NCI-H510A (cell line): ENCODE measurements around the gene ENTREP3.
"Not testable (repeated sequence)": the region's sequence is repeated elsewhere in the genome, so short reads cannot be mapped to it uniquely, and the experiment has no call there.

Experiments used
- DNase-seq: peaks from one replicate; lab custom pipeline; 2025; lab: John Stamatoyannopoulos, UW

The ENTREP3 gene

GRCh38 chr1:155223047-155223446 is 32.2 kb downstream of the ENTREP3 start:
- DNase-seq: no peak

- DNase-seq: not testable (repeated sequence)
Observed at GRCh38 chr1:155220211-155220965, 34.9 kb downstream of the ENTREP3 start.

GRCh38 chr1:155219592-155220031 is 35.7 kb downstream of the ENTREP3 start:
- no peak for DNase-seq

DNA sequence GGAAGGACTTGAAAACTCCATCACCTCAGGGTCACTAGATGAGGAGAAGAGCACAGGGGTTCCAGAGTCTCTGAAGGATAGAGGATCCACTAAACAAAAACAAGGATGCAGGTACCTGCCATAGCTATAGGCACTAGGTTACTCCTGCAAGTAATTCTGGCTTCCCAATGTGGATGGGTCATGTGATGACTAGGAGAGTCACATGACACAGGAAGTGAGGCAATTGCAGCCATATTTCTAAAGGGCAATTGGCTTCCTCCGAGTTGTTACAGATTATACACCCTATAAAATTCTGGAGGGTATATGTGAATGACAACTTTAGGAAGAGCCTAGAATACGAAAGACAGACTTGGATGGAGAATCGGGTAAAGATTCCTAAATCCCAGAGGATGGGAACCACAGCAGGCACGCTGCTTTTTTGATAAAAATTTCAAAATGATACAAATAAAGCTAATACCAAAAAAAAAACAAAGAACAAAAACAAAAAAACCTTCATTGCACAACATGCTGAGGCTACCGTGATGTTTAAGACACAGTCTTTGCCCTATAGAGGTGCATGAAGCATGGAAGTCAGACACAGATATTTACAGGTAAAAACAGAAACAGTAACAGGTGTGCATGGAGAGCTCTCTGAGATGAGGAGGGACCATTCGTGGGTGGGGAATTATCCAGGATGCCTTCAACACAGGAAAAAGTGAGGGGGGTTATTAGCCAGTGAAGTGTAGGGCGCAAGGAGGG is 36.3 kb downstream of the ENTREP3 start:
- DNase-seq: peak; percentile 41

GRCh38 chr1:155214702-155215101 is 40.6 kb downstream of the ENTREP3 start:
- not testable (repeated sequence) for DNase-seq

DNA sequence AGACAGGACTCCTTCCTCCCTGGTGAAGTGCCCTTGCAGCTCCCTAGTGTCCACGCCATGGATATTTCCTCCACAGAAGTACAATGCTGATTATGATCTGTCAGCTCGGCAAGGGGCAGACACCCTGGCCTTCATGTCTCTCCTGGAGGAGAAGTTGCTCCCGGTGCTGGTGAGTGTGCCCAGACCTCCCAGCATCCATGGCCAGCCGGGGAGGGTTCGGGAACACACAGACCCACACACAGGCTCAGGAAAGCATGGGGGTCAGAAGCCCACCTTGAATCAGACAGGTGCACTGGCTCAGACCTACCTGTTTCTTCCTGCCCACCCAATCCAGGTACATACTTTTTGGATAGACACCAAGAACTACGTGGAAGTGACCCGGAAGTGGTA is 43.2 kb downstream of the ENTREP3 start:
- not testable (repeated sequence) for DNase-seq

- not testable (repeated sequence) for DNase-seq
Observed at GRCh38 chr1:155211381-155212050, 43.8 kb downstream of the ENTREP3 start.

DNA sequence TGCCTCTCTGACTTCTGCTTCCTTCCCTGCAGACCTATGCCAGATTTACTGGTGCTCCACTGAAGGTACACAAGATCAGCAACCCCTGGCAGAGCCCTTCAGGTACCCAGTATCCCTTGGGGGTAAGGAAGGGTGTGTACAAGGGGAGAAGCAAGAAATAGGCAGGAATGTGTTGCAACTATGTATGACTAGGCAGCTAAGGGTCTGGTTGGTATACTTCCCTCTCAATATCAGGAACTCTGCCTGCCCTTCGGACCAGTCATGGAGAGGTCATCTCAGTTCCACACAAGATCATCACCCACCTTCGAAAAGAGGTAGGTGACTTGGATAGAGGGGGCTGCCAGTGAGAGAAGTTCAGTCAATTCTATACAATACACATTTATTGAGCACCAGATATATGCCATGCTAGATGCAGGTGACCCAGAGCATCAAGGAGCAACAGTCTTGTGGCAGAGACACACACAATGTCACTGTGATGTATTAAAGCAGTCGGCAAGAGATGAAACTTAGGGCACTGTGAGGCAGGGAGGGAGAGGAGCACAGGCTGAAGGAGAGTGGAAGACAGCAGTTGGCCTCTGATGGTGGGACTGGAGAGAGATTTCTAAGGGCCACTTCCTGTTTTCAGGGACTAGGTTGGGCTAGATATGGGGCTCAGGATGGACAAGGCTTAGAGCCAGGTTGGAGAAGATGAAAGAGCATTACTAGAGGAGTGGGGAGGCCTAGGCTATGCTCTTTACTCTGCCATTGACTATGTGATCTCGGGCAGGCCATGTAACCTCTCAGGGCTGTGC is 44.8 kb downstream of the ENTREP3 start:
- no peak for DNase-seq

DNA sequence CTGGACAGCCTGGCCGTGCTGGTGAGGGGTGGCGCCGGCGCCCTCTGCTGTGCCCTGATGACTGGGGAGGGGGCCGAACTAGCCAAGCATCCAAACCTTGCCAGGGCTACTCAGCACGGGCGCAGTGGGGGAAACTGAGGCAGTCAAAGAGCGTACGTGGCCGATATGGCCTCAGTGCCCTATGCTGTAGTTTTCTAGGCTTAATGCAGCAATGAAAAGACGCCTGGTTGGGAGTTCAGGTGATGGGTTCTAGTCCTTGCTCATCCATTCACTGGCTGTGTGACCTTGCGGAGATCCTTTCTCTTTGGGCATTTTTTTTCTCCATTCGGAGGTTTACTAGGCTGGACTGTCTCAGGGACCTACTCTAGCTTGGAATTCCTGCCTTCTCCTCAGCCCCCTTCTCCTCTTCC is 46.0 kb downstream of the ENTREP3 start:
- no peak for DNase-seq

DNA sequence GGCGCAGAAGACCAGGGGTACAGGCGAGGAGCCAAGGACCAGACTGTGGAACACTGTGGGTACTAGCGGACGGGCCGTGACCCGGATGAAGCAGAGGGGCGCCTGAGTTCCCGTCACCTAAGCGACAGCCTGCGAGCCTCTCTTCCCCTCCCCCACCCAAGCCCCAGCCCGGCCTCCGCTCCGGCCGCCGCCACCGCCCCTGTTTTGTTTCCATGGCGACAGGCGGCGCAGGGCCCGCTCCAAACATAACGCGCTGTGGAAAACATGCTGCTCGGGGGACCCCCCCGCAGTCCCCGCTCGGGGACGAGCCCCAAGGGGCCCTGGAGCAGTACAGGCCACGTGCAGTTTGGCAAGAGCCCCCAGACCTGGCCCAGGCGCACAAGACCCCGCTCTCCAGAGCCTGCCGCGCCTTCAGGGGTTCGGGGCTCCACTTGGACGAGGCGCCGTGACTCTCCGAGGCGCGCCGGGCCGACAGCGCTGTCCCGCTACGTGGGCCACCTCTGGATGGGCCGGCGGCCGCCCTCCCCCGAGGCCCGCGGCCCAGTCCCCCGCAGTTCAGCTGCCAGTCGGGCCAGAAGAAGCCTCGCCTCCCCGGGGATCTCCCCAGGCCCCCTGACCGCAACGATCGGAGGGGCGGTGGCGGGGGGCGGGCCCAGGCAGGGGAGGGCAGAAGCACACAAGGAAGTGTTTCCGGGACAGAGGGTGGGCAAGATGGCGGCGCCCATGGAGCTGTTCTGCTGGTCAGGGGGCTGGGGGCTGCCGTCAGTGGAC is 46.6 kb downstream of the ENTREP3 start, which contains the start of gene MTX1:
TSS of gene MTX1 (plus strand) at position 155 of the 771 bp plus-strand sequence. CDS start at position 265, 110 bp downstream.
- DNase-seq: peak; percentile 84

GRCh38 chr1:155207806-155208540 is 47.3 kb downstream of the ENTREP3 start, which contains the start of gene THBS3:
TSS of gene THBS3 (minus strand) at chr1:155207897. CDS start at chr1:155207876, 21 bp downstream.
- DNase-seq: no peak

- DNase-seq: peak; percentile 58
Observed at GRCh38 chr1:155206891-155207805, 48.1 kb downstream of the ENTREP3 start.

- DNase-seq: no peak
Observed at GRCh38 chr1:155205969-155206593, 49.2 kb downstream of the ENTREP3 start.

DNA sequence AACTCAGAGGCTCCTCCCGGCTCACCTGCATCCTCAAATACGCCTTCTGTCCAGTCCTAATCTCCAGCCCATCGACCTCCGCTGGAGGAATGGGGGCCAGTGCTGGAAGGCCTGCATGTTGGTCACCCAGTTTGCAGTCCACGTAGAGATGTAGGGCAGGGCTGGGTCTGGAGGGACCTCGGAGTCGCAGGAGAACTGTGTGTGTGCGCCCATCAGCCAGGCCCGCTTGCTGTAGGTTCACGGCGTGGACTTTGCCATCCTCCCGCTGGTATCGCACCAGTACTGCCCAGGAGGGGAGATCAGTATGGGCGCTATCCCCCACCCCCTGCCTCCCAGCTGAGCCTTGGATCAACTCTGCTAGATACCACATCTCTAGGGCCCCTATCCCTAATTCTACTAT is 50.2 kb downstream of the ENTREP3 start:
- DNase-seq: no peak

GRCh38 chr1:155202731-155203515 is 52.4 kb downstream of the ENTREP3 start:
- no peak for DNase-seq

DNA sequence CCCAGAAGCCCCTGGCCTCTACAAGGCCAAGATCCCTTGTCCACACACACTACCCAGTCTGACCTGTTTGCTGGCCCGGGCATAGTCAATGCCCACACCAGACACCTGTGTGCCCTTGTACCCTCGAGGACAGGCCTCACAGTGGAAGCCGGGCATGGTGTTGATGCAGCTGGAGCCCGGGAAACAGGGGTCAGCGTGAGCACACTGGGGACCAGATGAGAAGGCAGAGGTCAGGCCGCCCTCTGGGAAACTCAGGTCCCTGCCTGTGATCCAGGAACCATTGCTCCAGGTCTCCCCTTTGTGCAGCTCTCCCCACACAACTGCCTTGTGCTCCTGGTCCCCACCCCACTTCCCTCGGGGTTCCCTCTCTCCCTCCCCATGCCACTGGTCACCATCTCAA is 53.1 kb downstream of the ENTREP3 start:
- no peak for DNase-seq

DNA sequence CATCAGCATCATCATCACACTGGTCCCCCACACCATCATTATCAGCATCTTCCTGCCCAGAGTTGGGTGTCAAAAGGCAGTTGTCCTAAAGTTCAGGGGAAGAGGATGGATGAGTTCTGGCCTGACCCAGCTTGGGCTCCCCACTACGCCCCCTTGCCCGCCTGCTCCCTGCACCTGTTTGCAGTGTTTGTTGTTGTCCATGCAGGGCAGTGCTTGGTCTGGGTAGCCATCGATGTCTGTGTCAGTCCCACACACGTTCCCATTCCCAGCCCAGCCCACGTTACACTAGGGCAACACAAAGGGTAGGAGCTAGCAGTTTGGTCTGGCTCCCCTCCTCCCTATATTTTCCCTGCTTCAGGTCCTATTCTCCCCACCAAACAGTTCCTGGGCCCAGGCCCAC is 54.4 kb downstream of the ENTREP3 start:
- no peak for DNase-seq

DNA sequence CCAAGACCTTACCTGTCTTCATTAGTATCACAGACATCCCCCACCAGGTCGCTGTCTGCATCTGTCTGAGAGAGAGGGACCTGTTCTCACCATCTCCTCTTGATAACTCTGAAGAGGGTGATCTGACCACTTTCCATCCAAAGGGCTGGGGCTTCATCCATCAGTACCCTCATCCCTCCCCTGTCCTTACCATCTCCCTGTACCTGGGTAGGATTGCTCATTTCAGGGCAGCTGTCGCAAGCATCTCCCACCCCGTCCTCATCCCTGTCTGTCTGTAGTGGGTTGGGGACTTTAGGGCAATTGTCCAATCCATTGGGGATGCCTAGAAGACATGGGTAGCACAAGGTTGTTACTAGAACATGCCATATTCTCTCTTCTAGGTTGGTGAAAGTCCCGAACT is 55.5 kb downstream of the ENTREP3 start:
- DNase-seq: no peak
